ENCODE measurements around the gene NPEPL1.

The NPEPL1 gene

GRCh38 chr20:58682656-58683531, 9.7 kb upstream of the NPEPL1 start:
- DNase-seq (ENCODE audit: low read depth in 1 of 2, low spot score in 1 of 2) = no peak

- DNase-seq (ENCODE audit: low read depth in 1 of 2, low spot score in 1 of 2) = no peak
Observed at GRCh38 chr20:58684291-58684690, 8.3 kb upstream of the NPEPL1 start.

- DNase-seq (ENCODE audit: low read depth in 1 of 2, low spot score in 1 of 2) = no peak
Observed at GRCh38 chr20:58685988-58686387, 6.6 kb upstream of the NPEPL1 start.

- no peak for DNase-seq (ENCODE audit: low read depth in 1 of 2, low spot score in 1 of 2)
Observed at GRCh38 chr20:58688414-58688813, 4.2 kb upstream of the NPEPL1 start.

- DNase-seq (ENCODE audit: low read depth in 1 of 2, low spot score in 1 of 2) = no peak
Observed at GRCh38 chr20:58688840-58689239, 3.8 kb upstream of the NPEPL1 start.

GRCh38 chr20:58690396-58691135, 2.0 kb upstream of the NPEPL1 start:
- DNase-seq (ENCODE audit: low read depth in 1 of 2, low spot score in 1 of 2) = no peak

GRCh38 chr20:58691773-58692578, 624 bp upstream of the NPEPL1 start:
- no peak for DNase-seq (ENCODE audit: low read depth in 1 of 2, low spot score in 1 of 2)

- DNase-seq (ENCODE audit: low read depth in 1 of 2, low spot score in 1 of 2) = no peak
Observed at GRCh38 chr20:58693226-58694006, 816 bp downstream of the NPEPL1 start.

- DNase-seq (ENCODE audit: low read depth in 1 of 2, low spot score in 1 of 2) = no peak
Observed at GRCh38 chr20:58694241-58695083, 1.9 kb downstream of the NPEPL1 start.

GRCh38 chr20:58695084-58695722, 2.6 kb downstream of the NPEPL1 start:
- DNase-seq (ENCODE audit: low read depth in 1 of 2, low spot score in 1 of 2) = no peak

- no peak for DNase-seq (ENCODE audit: low read depth in 1 of 2, low spot score in 1 of 2)
Observed at GRCh38 chr20:58695895-58696375, 3.3 kb downstream of the NPEPL1 start.

- DNase-seq (ENCODE audit: low read depth in 1 of 2, low spot score in 1 of 2) = no peak
Observed at GRCh38 chr20:58696411-58696961, 3.9 kb downstream of the NPEPL1 start.

GRCh38 chr20:58697201-58697866, 4.7 kb downstream of the NPEPL1 start:
- DNase-seq (ENCODE audit: low read depth in 1 of 2, low spot score in 1 of 2) = no peak

- no peak for DNase-seq (ENCODE audit: low read depth in 1 of 2, low spot score in 1 of 2)
Observed at GRCh38 chr20:58697867-58698703, 5.5 kb downstream of the NPEPL1 start.

- DNase-seq (ENCODE audit: low read depth in 1 of 2, low spot score in 1 of 2) = no peak
Observed at GRCh38 chr20:58698741-58699622, 6.4 kb downstream of the NPEPL1 start.

GRCh38 chr20:58699623-58700107, 7.1 kb downstream of the NPEPL1 start:
- DNase-seq (ENCODE audit: low read depth in 1 of 2, low spot score in 1 of 2) = no peak
